HUDEP-2 (cell line): ENCODE measurements around the gene PRSS36.
"Not testable (repeated sequence)": the region's sequence is repeated elsewhere in the genome, so short reads cannot be mapped to it uniquely, and the experiment has no call there.

Source experiments
- DNase-seq, 76 experiments: peaks; one replicate each; lab custom pipeline; 2025; ENCODE audit not compliant: unreplicated experiment in 76 of 76; lab: John Stamatoyannopoulos, UW

PRSS36 gene

GRCh38 chr16:31184888-31185287, 35.0 kb upstream of the PRSS36 start:
- no peak for DNase-seq

- DNase-seq: no peak
Observed at GRCh38 chr16:31183432-31184428, 33.9 kb upstream of the PRSS36 start.

- no peak for DNase-seq
Observed at GRCh38 chr16:31182391-31182790, 32.5 kb upstream of the PRSS36 start.

- DNase-seq: peak in 32 of 76 experiments; percentile 16 to 51 (median 29)
Observed at GRCh38 chr16:31181102-31181830, 31.4 kb upstream of the PRSS36 start.

- peak in 70 of 76 experiments; percentile 26 to 99 (median 76) for DNase-seq
Observed at GRCh38 chr16:31179747-31180459, 30.0 kb upstream of the PRSS36 start, which contains the start of gene FUS. FUS (plus strand) TSS chr16:31180139; CDS start chr16:31180215, 76 bp downstream.

GRCh38 chr16:31179219-31179746, 29.4 kb upstream of the PRSS36 start:
- DNase-seq: no peak

- peak in 11 of 76 experiments; percentile 3 to 57 (median 23) for DNase-seq
Observed at GRCh38 chr16:31177136-31177535, 27.3 kb upstream of the PRSS36 start.

GRCh38 chr16:31170048-31170447, 20.2 kb upstream of the PRSS36 start:
- peak in 3 of 76 experiments; percentile 3 to 30 (median 7) for DNase-seq

- no peak for DNase-seq
Observed at GRCh38 chr16:31168848-31169247, 19.0 kb upstream of the PRSS36 start.

- no peak for DNase-seq
Observed at GRCh38 chr16:31167315-31167714, 17.4 kb upstream of the PRSS36 start.

- DNase-seq: peak in 9 of 76 experiments; percentile 6 to 31 (median 9)
Observed at GRCh38 chr16:31157136-31157535, 7.3 kb upstream of the PRSS36 start.

- not testable (repeated sequence) for DNase-seq
Observed at GRCh38 chr16:31150976-31151375, 1.1 kb upstream of the PRSS36 start.

- DNase-seq: no peak
Observed at GRCh38 chr16:31149332-31149731, 534 bp downstream of the PRSS36 start.

GRCh38 chr16:31148896-31149295, 970 bp downstream of the PRSS36 start:
- DNase-seq: no peak

GRCh38 chr16:31148281-31148728, 1.6 kb downstream of the PRSS36 start:
- no peak for DNase-seq

GRCh38 chr16:31147574-31147973, 2.3 kb downstream of the PRSS36 start:
- no peak for DNase-seq

GRCh38 chr16:31145398-31145990, 4.4 kb downstream of the PRSS36 start:
- DNase-seq: no peak

GRCh38 chr16:31144418-31144817, 5.4 kb downstream of the PRSS36 start:
- DNase-seq: not testable (repeated sequence)

- no peak for DNase-seq
Observed at GRCh38 chr16:31143694-31144148, 6.1 kb downstream of the PRSS36 start.
